ENCODE measurements around the gene DCLRE1B. TPM values are rescaled to one million over a fixed set of nuclear protein-coding genes. Genes with fewer than 3 reads are reported as not detected.

Gene DCLRE1B
- total and polyA plus RNA-seq, 9 of the 15 experiments (the other 6 are each of a cell fraction or from before 2014, with no cell fraction given), result 10.6 to 28.8 (median 17.2) TPM

DNA sequence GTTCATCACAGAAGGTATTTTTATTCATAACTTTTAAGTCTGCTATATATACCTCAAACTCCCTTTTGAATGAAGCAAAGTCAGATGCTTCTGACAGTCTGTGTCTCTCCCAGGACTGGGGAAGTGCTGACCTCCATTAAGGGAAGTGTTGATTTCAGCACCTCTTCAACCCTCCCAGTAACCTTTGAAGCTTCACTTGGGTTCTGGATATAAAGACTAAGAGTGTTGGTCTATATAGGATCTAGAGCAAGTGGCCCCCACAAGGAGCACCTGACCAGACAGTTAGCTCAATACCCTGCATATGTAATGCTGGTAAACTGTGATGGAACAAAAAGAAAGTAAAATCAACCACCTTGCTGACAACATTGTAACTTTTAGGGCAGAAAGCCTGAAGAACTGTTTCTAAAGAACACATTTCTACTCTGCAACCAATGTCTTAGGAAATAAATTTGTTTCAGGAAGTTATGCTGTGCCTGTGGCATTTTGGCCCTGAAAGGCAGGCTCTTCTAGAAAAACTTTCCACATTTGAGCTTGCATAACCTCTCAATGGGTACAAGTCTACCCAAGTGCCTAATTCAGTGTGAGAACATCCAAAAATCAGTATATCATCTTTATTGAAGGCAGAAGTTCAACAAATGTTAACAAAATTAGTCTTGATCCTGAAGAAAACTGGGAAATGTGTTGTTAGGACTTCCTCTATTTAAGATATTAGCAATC is 32.7 kb upstream of the DCLRE1B start:
- H3K9me3 ChIP-seq (replicated peaks; ENCODE audit: control insufficient read depth, insufficient read depth, low read depth, low read length), result no peaks in the 10 kb centered on the region
- H2AFZ ChIP-seq (ENCODE audit: low read depth, low read length), result peak overlapping the region; percentile 90
- no peaks in the 10 kb centered on the region for H3K79me2 ChIP-seq (ENCODE audit: control insufficient read depth, insufficient read depth, low read length)
- FAIRE-seq (no peak), DNase-seq (ENCODE audit: extremely low read depth in 1 of 4, low spot score in 3 of 4) (peak in 1 of 4 experiments; percentile 21), ATAC-seq (peak; percentile 57)
- peak overlapping the region; percentile 37; the same call in 2 of the 3 replicates for H3K27ac ChIP-seq (ENCODE audit: extremely low read depth, low read depth, low read length)
- ChIA-PET CTCF (ENCODE audit: low intra/inter-chr PET ratio) (no interaction called here), POLR2A (interaction anchor here (0.9 to 1.1 kb wide), 3 partner anchors 9 to 75 kb away, joined by 3 to 4 read pairs (median 4); no protein-coding TSS in a partner anchor)
- in situ Hi-C loops (cut with MboI), result no loop called here
- intact Hi-C loops (cut with micrococcal nuclease), result no loop called here
- H3K4me1 ChIP-seq (replicated peaks in 1 of 2; ENCODE audit: control insufficient read depth in 2 of 2, insufficient read depth in 2 of 2, low read length in 2 of 2), result peaks cover 0 to 32% of the 10 kb centered on the region in 2 experiments; a peak in 4 of 5 replicates
- no peaks in the 10 kb centered on the region for H3K27me3 ChIP-seq (ENCODE audit: control insufficient read depth in 2 of 2, insufficient read depth in 2 of 2, low read length in 2 of 2)
- BruUV-seq (replicated peaks), result no TSS peak
- H3K9ac ChIP-seq (ENCODE audit: insufficient read depth in 1 of 2, low read depth in 2 of 2, low read length in 2 of 2), result no peak overlapping the region
- H3K9me1 ChIP-seq (ENCODE audit: control insufficient read depth, insufficient read depth, low read length), result no peaks in the 10 kb centered on the region
- no peaks in the 10 kb centered on the region for H3K36me3 ChIP-seq (ENCODE audit: control insufficient read depth, insufficient read depth, low read length)
- no peak overlapping the region for H3K4me3 ChIP-seq
- H4K20me1 ChIP-seq (replicated peaks; ENCODE audit: control insufficient read depth, insufficient read depth, low read length), result no peaks in the 10 kb centered on the region
- no peak overlapping the region; the same call in 1 of the 2 replicates for H3K4me2 ChIP-seq (ENCODE audit: insufficient read depth, low read length)
- TF ChIP-seq SOX6 (IDR thresholded peaks at IDR 0.05) (no peak), RBM17 (IDR thresholded peaks at IDR 0.05; ENCODE audit: borderline replicate concordance, low read depth, low read length) (no peak), TAF9B (IDR thresholded peaks at IDR 0.05; ENCODE audit: partially characterized antibody) (no peak), ZNF174 (CRISPR knock-in tag; IDR thresholded peaks at IDR 0.05) (no peak), ZNF583 (CRISPR knock-in tag; IDR thresholded peaks at IDR 0.05) (no peak), FOS (IDR thresholded peaks at IDR 0.05; ENCODE audit: extremely low read depth, insufficient read length) (no peak), RFX7 (CRISPR knock-in tag; IDR thresholded peaks at IDR 0.05) (no peak), ZNF316 (IDR thresholded peaks at IDR 0.05) (no peak), WHSC1 (IDR thresholded peaks at IDR 0.05; ENCODE audit: low read length) (no peak), MTF1 (CRISPR knock-in tag; IDR thresholded peaks at IDR 0.05; ENCODE audit: borderline replicate concordance) (no peak), POLR2A (conservative IDR thresholded peaks at IDR 0.05) (no peak), ZNF668 (CRISPR knock-in tag; IDR thresholded peaks at IDR 0.05) (no peak), HMG20B (CRISPR knock-in tag; IDR thresholded peaks at IDR 0.05) (no peak), RFX5 (IDR thresholded peaks at IDR 0.05; ENCODE audit: low read depth, low read length) (no peak), ZNF311 (CRISPR knock-in tag; IDR thresholded peaks at IDR 0.05) (0 out of 2 replicates have a peak, but pooled peaks have one; percentile 13), PHB2 (IDR thresholded peaks at IDR 0.05; ENCODE audit: low read depth) (no peak), PTTG1 (tag; IDR thresholded peaks at IDR 0.05; ENCODE audit: low read depth) (no peak), CBX8 (IDR thresholded peaks at IDR 0.05; ENCODE audit: borderline replicate concordance, extremely low read depth, low read depth, low read length, poor library complexity, severe bottlenecking) (no peak), NR4A1 (CRISPR knock-in tag; IDR thresholded peaks at IDR 0.05) (peak; percentile 50; the same call in 1 of the 2 replicates), NR4A1 (tag; IDR thresholded peaks at IDR 0.05) (no peak)
- TF ChIP-seq, protein P1, sequence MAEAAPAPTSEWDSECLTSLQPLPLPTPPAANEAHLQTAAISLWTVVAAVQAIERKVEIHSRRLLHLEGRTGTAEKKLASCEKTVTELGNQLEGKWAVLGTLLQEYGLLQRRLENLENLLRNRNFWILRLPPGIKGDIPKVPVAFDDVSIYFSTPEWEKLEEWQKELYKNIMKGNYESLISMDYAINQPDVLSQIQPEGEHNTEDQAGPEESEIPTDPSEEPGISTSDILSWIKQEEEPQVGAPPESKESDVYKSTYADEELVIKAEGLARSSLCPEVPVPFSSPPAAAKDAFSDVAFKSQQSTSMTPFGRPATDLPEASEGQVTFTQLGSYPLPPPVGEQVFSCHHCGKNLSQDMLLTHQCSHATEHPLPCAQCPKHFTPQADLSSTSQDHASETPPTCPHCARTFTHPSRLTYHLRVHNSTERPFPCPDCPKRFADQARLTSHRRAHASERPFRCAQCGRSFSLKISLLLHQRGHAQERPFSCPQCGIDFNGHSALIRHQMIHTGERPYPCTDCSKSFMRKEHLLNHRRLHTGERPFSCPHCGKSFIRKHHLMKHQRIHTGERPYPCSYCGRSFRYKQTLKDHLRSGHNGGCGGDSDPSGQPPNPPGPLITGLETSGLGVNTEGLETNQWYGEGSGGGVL (CRISPR knock-in tag; IDR thresholded peaks at IDR 0.05), result no peak
- TF ChIP-seq, protein P2, sequence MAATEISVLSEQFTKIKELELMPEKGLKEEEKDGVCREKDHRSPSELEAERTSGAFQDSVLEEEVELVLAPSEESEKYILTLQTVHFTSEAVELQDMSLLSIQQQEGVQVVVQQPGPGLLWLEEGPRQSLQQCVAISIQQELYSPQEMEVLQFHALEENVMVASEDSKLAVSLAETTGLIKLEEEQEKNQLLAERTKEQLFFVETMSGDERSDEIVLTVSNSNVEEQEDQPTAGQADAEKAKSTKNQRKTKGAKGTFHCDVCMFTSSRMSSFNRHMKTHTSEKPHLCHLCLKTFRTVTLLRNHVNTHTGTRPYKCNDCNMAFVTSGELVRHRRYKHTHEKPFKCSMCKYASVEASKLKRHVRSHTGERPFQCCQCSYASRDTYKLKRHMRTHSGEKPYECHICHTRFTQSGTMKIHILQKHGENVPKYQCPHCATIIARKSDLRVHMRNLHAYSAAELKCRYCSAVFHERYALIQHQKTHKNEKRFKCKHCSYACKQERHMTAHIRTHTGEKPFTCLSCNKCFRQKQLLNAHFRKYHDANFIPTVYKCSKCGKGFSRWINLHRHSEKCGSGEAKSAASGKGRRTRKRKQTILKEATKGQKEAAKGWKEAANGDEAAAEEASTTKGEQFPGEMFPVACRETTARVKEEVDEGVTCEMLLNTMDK (IDR thresholded peaks at IDR 0.05; ENCODE audit: borderline replicate concordance, insufficient read depth, low read depth, low read length, poor library complexity, severe bottlenecking), result no peak

All from K562 (cell line).